Mesenchymal stem cell (in vitro differentiated cells and primary cell): ENCODE data around the gene BCL2L12.
A peak's percentile ranks its signal among the peaks of the same experiment; 100 is the strongest.

Experiments
- DNase-seq: peaks from one replicate; pipeline ENCODE4 v3.0.0-alpha.2; 2013
- H2AFZ ChIP-seq: one replicate; pipeline ENCODE4 v1.6.1; 2013; ENCODE audit warnings: low read depth, mild to moderate bottlenecking, control low read depth, inconsistent platforms, low read length, moderate library complexity
- H2AK5ac ChIP-seq: 2 replicates; pipeline ENCODE4 v1.6.1; 2013; ENCODE audit warnings: low read length, moderate library complexity, mild to moderate bottlenecking, inconsistent platforms; ENCODE audit not compliant: severe bottlenecking
- H2BK120ac ChIP-seq: one replicate; pipeline ENCODE4 v1.6.1; 2013; ENCODE audit warnings: low read depth, mild to moderate bottlenecking, inconsistent platforms, low read length, moderate library complexity
- H2BK12ac ChIP-seq, 2 experiments: one replicate each; pipeline ENCODE4 v1.6.1; 2013; ENCODE audit warnings: inconsistent platforms in 2 of 2, low read length in 2 of 2, mild to moderate bottlenecking in 2 of 2, moderate library complexity in 2 of 2, control low read depth in 1 of 2
- H2BK15ac ChIP-seq: one replicate; pipeline ENCODE4 v1.6.1; 2013; ENCODE audit warnings: mild to moderate bottlenecking, low read depth, inconsistent platforms; ENCODE audit not compliant: poor library complexity, severe bottlenecking
- H2BK5ac ChIP-seq: 2 replicates; pipeline ENCODE4 v1.6.1; 2013; ENCODE audit warnings: low read depth, mild to moderate bottlenecking, low read length, control low read depth, inconsistent platforms; ENCODE audit not compliant: poor library complexity, severe bottlenecking
- H3K14ac ChIP-seq, 2 experiments: one replicate each; pipeline ENCODE4 v1.6.1; 2013; ENCODE audit warnings: inconsistent platforms in 2 of 2, low read length in 2 of 2, control low read depth in 1 of 2, mild to moderate bottlenecking in 1 of 2, moderate library complexity in 1 of 2
- H3K18ac ChIP-seq, 2 experiments: one replicate each; pipeline ENCODE4 v1.6.1; 2013; ENCODE audit warnings: inconsistent platforms in 2 of 2, low read length in 2 of 2, control low read depth in 1 of 2, low read depth in 1 of 2, mild to moderate bottlenecking in 1 of 2
- H3K23ac ChIP-seq, 2 experiments: one replicate each; pipeline ENCODE4 v1.6.1; 2013; ENCODE audit warnings: inconsistent platforms in 2 of 2, low read length in 2 of 2, mild to moderate bottlenecking in 2 of 2, moderate library complexity in 2 of 2, control low read depth in 1 of 2
- H3K27ac ChIP-seq: 2 replicates; pipeline ENCODE4 v1.5.1; 2013; ENCODE audit warnings: mild to moderate bottlenecking, moderate library complexity, low read length, control low read depth, inconsistent platforms; ENCODE audit not compliant: poor library complexity, severe bottlenecking
- H3K27me3 ChIP-seq, 2 experiments: 2 replicates each; pipeline versions ENCODE4 v1.6.1 to v1.7.0; 2013; ENCODE audit warnings: low read length in 2 of 2, mild to moderate bottlenecking in 2 of 2, moderate library complexity in 2 of 2, control low read depth in 1 of 2, inconsistent platforms in 1 of 2; ENCODE audit not compliant: control insufficient read depth in 1 of 2, insufficient read depth in 1 of 2
- H3K36me3 ChIP-seq, 2 experiments: 2 replicates each; pipeline versions ENCODE4 v1.6.1 to v1.7.0; 2013; ENCODE audit warnings: low read length in 2 of 2, control low read depth in 1 of 2, inconsistent platforms in 1 of 2, low read depth in 1 of 2, mild to moderate bottlenecking in 1 of 2; ENCODE audit not compliant: insufficient read depth in 2 of 2, control insufficient read depth in 1 of 2
- H3K4ac ChIP-seq, 2 experiments: one replicate each; pipeline ENCODE4 v1.6.1; 2013; ENCODE audit warnings: inconsistent platforms in 2 of 2, low read length in 2 of 2, mild to moderate bottlenecking in 2 of 2, moderate library complexity in 2 of 2, control low read depth in 1 of 2, low read depth in 1 of 2
- H3K4me1 ChIP-seq: 2 replicates; pipeline ENCODE4 v1.6.1; 2013; ENCODE audit warnings: low read depth, low read length, control low read depth; ENCODE audit not compliant: control insufficient read depth, insufficient read depth
- H3K4me2 ChIP-seq: 2 replicates; pipeline ENCODE4 v1.6.1; 2013; ENCODE audit warnings: low read length, mild to moderate bottlenecking, inconsistent platforms; ENCODE audit not compliant: poor library complexity, severe bottlenecking
- H3K4me3 ChIP-seq, 2 experiments: 2 replicates each; pipeline versions ENCODE4 v1.5.1 to v1.7.0; 2013; ENCODE audit warnings: low read length in 2 of 2, mild to moderate bottlenecking in 2 of 2, control low read depth in 1 of 2, low read depth in 1 of 2; ENCODE audit not compliant: insufficient read depth in 1 of 2
- H3K79me1 ChIP-seq: replicated peaks from 2 replicates; pipeline ENCODE4 v1.6.1; 2013; ENCODE audit warnings: mild to moderate bottlenecking, control low read depth, low read length, inconsistent platforms; ENCODE audit not compliant: poor library complexity, severe bottlenecking
- H3K9ac ChIP-seq: 2 replicates; pipeline ENCODE4 v1.7.0; 2013; ENCODE audit warnings: mild to moderate bottlenecking, low read length, moderate library complexity
- H3K9me3 ChIP-seq: 2 replicates; pipeline ENCODE4 v1.7.0; 2013; ENCODE audit warnings: mild to moderate bottlenecking, low read length; ENCODE audit not compliant: control insufficient read depth
- H4K8ac ChIP-seq: one replicate; pipeline ENCODE4 v1.6.1; 2013; ENCODE audit warnings: inconsistent platforms, mild to moderate bottlenecking, low read length, moderate library complexity
- H4K91ac ChIP-seq: one replicate; pipeline ENCODE4 v1.6.1; 2013; ENCODE audit warnings: mild to moderate bottlenecking, low read length, inconsistent platforms
- WGBS: methylation state at CpG from one replicate; pipeline ENCODE4 v1.1.7; 2013; ENCODE audit warnings: mixed read lengths; 5-methylcytosine and 5-hydroxymethylcytosine counted together

Gene BCL2L12

DNA sequence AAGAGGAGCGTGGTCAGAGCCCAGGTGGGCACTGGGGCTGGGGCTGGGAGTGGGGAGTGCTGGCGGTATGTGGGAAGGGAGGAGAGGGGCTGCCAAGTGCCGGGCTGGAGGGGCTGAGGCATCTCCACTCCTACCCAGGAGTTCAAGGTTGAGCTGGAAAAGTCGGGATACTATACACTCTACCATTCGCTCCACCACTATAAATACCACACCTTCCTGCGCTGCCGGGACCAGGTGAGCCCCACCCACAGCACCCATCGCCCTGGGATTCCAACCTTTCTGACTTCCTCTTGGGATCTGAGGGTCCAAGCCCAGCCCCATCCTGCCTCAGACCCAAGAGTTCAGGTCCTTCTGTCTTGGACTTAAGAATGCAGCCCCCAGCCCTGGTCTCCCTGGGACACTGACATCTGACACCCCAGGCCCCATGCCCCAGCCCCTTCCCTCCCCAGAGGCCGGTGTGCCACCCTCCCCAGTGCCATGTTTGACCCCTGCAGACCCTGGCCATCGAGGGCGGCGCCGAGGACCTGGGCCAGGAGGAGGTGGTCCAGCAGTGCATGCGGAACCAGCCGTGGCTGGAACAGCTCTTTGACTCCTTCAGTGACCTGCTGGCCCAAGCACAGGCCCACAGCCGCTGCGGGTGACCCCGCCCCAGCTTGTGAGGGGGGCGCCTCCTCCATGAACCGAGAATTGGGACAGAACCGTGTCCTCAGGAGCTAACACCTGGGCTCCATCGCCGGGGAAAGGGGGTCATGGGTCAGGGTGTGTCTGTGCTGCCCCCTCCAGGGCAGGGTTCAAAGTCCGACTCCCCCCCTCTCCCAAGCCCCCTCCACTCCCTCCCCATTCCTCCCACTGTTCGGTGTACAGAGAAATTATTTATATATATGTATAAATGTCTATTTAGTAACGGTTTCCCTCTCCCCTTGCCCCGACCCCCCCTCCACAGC is 40.5 kb upstream of the BCL2L12 start:
- Histone ChIP-seq H3K14ac (no peak overlapping the region), H2AK5ac (no peak overlapping the region), H3K27ac (no peak overlapping the region), H2BK12ac (no peak overlapping the region), H3K9me3 (no peaks in the 10 kb centered on the region), H3K4me1 (peaks cover 7% of the 10 kb centered on the region), H2BK15ac (no peak overlapping the region), H4K91ac (no peak overlapping the region), H2AFZ (no peak overlapping the region), H3K27me3 (no peaks in the 10 kb centered on the region), H2BK5ac (no peak overlapping the region), H3K4ac (no peak overlapping the region), H3K36me3 (peaks cover 41 to 59% of the 10 kb centered on the region in 2 experiments), H3K79me1 (peaks cover 33% of the 10 kb centered on the region), H2BK120ac (no peak overlapping the region), H4K8ac (no peak overlapping the region), H3K4me3 (no peak overlapping the region), H3K4me2 (no peak overlapping the region), H3K9ac (no peak overlapping the region), H3K18ac (no peak overlapping the region), H3K23ac (no peak overlapping the region)
- WGBS = 94% methylated on average over 19 of the region's 27 CpGs
- DNase-seq = no peak

DNA sequence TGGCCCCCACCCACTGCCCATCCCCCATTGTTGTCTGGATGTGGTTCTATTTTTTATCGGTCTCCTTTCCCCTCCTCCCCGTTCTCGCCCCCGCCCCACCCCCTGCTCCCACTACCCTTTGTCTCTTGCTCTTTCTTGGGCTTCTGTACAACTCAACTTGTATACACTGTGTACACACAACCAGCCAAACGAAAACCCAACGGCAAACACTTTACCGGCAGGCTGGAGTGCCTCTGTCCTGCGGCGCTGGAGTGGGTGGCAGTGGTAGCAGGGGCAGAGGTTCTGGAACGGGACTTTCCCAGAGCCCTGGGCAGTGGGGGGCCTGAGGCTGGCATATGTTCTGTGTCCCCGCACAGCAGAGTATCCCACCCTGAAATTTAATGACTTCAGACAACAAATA is 39.5 kb upstream of the BCL2L12 start:
- no peak overlapping the region for H2AFZ ChIP-seq
- H2BK120ac ChIP-seq = no peak overlapping the region
- no peaks in the 10 kb centered on the region for H3K9me3 ChIP-seq
- no peak overlapping the region for H3K23ac ChIP-seq
- H3K4me3 ChIP-seq = no peak overlapping the region
- H3K18ac ChIP-seq = no peak overlapping the region
- no peak overlapping the region for H2BK15ac ChIP-seq
- H4K91ac ChIP-seq = no peak overlapping the region
- no peak overlapping the region for H3K14ac ChIP-seq
- H3K4me2 ChIP-seq = no peak overlapping the region
- no peak overlapping the region for H2BK12ac ChIP-seq
- no peak overlapping the region for H4K8ac ChIP-seq
- H3K4me1 ChIP-seq = peaks cover 12% of the 10 kb centered on the region
- no peak overlapping the region for H3K4ac ChIP-seq
- WGBS = 99% methylated on average over 10 of the region's 11 CpGs
- H3K9ac ChIP-seq = no peak overlapping the region
- H2AK5ac ChIP-seq = no peak overlapping the region
- DNase-seq = no peak
- no peaks in the 10 kb centered on the region for H3K27me3 ChIP-seq
- peaks cover 28% of the 10 kb centered on the region for H3K79me1 ChIP-seq
- H2BK5ac ChIP-seq = no peak overlapping the region
- H3K36me3 ChIP-seq = peaks cover 38 to 50% of the 10 kb centered on the region in 2 experiments
- no peak overlapping the region for H3K27ac ChIP-seq

DNA sequence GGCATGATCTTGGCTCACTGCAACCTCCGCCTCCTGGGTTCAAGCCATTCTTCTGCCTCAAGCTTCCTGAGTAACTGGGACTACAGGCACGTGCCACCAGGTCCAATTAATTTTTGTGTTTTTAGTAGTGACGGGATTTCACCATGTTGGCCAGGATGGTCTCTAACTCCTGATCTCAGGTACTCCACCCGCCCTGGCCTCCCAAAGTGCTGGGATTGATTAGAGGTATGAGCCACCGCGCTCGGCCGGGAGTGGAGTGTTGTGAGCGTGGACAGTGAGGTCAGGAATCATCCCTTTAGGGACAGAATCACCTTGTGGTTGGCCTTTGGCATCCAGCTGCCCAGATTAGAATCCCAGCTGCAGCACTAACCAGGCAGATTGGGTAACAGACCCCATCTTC is 36.1 kb upstream of the BCL2L12 start:
- Histone ChIP-seq H3K79me1 (peaks cover 6% of the 10 kb centered on the region), H3K27ac (no peak overlapping the region), H2BK5ac (no peak overlapping the region), H2AFZ (no peak overlapping the region), H2BK12ac (no peak overlapping the region), H2AK5ac (no peak overlapping the region), H4K8ac (no peak overlapping the region), H2BK120ac (no peak overlapping the region), H3K27me3 (no peaks in the 10 kb centered on the region), H3K4me3 (no peak overlapping the region), H3K23ac (no peak overlapping the region), H3K4me2 (no peak overlapping the region), H2BK15ac (no peak overlapping the region), H3K18ac (no peak overlapping the region), H3K9ac (no peak overlapping the region), H4K91ac (no peak overlapping the region), H3K4ac (no peak overlapping the region), H3K36me3 (peaks cover 24 to 42% of the 10 kb centered on the region in 2 experiments), H3K9me3 (no peaks in the 10 kb centered on the region), H3K4me1 (peaks cover 14% of the 10 kb centered on the region), H3K14ac (no peak overlapping the region)
- 97% methylated on average over 9 of the region's 9 CpGs for WGBS
- no peak for DNase-seq

DNA sequence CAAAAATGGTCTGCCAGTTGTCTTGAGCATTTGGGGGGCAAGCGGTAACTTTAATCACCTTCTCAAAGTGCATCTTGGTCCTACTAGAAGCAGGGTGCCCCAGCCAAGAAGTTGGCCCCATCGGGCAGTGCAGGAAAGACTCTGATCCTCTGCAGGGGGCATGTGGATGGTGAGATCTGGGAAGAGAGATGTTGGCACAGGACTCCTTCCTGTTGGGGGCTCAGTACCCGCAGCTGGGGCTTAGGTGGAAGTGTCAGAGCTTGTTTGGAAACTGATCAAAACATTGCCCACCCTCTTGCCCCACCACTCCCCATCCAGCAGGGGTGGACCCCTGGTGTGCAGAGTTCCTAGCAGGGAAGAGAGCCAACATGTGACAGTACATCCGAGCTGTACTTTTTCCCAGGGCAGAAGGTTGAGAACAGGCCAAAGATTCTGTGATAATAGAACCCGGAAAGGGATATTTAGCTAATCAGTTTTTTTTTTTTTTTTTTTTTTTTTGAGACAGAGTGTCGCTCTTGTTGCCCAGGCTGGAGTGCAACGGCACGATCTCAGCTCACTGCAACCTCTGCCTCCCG is 34.6 kb upstream of the BCL2L12 start:
- H3K9me3 ChIP-seq = no peaks in the 10 kb centered on the region
- no peak overlapping the region for H2BK120ac ChIP-seq
- peaks cover 30 to 38% of the 10 kb centered on the region in 2 experiments for H3K36me3 ChIP-seq
- no peak for DNase-seq
- WGBS = 96% methylated on average over 7 of the region's 9 CpGs
- no peak overlapping the region for H2AK5ac ChIP-seq
- no peak overlapping the region for H3K18ac ChIP-seq
- peak overlapping the region; percentile 13 for H3K9ac ChIP-seq
- H3K27ac ChIP-seq = no peak overlapping the region
- no peak overlapping the region for H2BK12ac ChIP-seq
- no peak overlapping the region for H3K23ac ChIP-seq
- H3K14ac ChIP-seq = no peak overlapping the region
- H3K27me3 ChIP-seq = no peaks in the 10 kb centered on the region
- H2AFZ ChIP-seq = no peak overlapping the region
- no peak overlapping the region for H3K4ac ChIP-seq
- H3K79me1 ChIP-seq = no peaks in the 10 kb centered on the region
- H2BK5ac ChIP-seq = no peak overlapping the region
- H4K91ac ChIP-seq = no peak overlapping the region
- H3K4me1 ChIP-seq = peaks cover 20% of the 10 kb centered on the region
- H2BK15ac ChIP-seq = no peak overlapping the region
- H4K8ac ChIP-seq = no peak overlapping the region
- H3K4me2 ChIP-seq = no peak overlapping the region
- H3K4me3 ChIP-seq = no peak overlapping the region
